IMR-90 (cell line): ENCODE measurements around the gene ATXN1. TPM values are rescaled to one million over a fixed set of nuclear protein-coding genes. Genes with fewer than 3 reads are reported as not detected.

ENCODE experiments used
- ATAC-seq: fragments of 200-7000 bp; cut with Tn5 transposase; 2 replicates; pipeline ENCODE4 v1.9.1; 2020; ENCODE audit warnings: low read depth, mild to moderate bottlenecking, moderate library complexity
- BruUV-seq: library from RNA; stranded (reverse); fragments of 400-500 nt; replicated peaks from 2 replicates; lab custom pipeline; 2021; lab: Mats Ljungman, UMichigan
- CTCF ChIA-PET: fragments of 300-600 bp; formaldehyde crosslinking; extraction: SDS; loops from one replicate; lab custom pipeline; 2021; ENCODE audit warnings: antibody characterized with exemption; lab: Yijun Ruan, JAX
- POLR2A ChIA-PET: fragments of 300-600 bp; sonication (Branson Sonifier 250); formaldehyde crosslinking; loops from one replicate; lab custom pipeline; 2022; ENCODE audit warnings: antibody characterized with exemption; ENCODE audit not compliant: unreplicated experiment; lab: Charles Lee
- DNase-seq: peaks from one replicate; pipeline ENCODE4 v3.0.0; 2013
- H2AFZ ChIP-seq: replicated peaks from 2 replicates; pipeline ENCODE3; 2013; ENCODE audit warnings: low read length, mild to moderate bottlenecking; ENCODE audit not compliant: poor library complexity
- H2AK5ac ChIP-seq: 2 replicates; pipeline ENCODE4 v1.6.1; 2013; ENCODE audit warnings: low read depth, low read length, inconsistent platforms
- H2AK9ac ChIP-seq: replicated peaks from 2 replicates; pipeline ENCODE3; 2013; ENCODE audit warnings: mild to moderate bottlenecking, low read depth, low read length, moderate library complexity; ENCODE audit not compliant: poor library complexity
- H2BK120ac ChIP-seq: 2 replicates; pipeline ENCODE4 v1.6.1; 2013; ENCODE audit warnings: low read depth, low read length, inconsistent platforms
- H2BK15ac ChIP-seq: 3 replicates; pipeline ENCODE4 v1.6.1; 2013; ENCODE audit warnings: low read depth, low read length, inconsistent platforms
- H2BK20ac ChIP-seq: 2 replicates; pipeline ENCODE4 v1.6.1; 2013; ENCODE audit warnings: low read depth, mild to moderate bottlenecking, inconsistent platforms, low read length, moderate library complexity
- H2BK5ac ChIP-seq: 2 replicates; pipeline ENCODE4 v1.6.1; 2013; ENCODE audit warnings: mild to moderate bottlenecking, low read depth, low read length, inconsistent platforms; ENCODE audit not compliant: poor library complexity, severe bottlenecking
- H3K14ac ChIP-seq: replicated peaks from 2 replicates; pipeline ENCODE4 v1.6.1; 2013; ENCODE audit warnings: low read depth, low read length, inconsistent platforms
- H3K18ac ChIP-seq: 2 replicates; pipeline ENCODE4 v1.6.1; 2013; ENCODE audit warnings: low read depth, low read length, control low read depth
- H3K23ac ChIP-seq: 2 replicates; pipeline ENCODE4 v1.6.1; 2013; ENCODE audit warnings: low read depth, low read length, inconsistent platforms
- H3K27ac ChIP-seq: 2 replicates; pipeline ENCODE4 v1.5.1; 2013; ENCODE audit warnings: mild to moderate bottlenecking, control low read depth, low read length; ENCODE audit not compliant: insufficient read depth
- H3K27me3 ChIP-seq: 2 replicates; pipeline ENCODE4 v1.6.1; 2013; ENCODE audit warnings: low read length; ENCODE audit not compliant: control insufficient read depth, insufficient read depth
- H3K36me3 ChIP-seq: 2 replicates; pipeline ENCODE4 v1.6.1; 2013; ENCODE audit warnings: low read length, mixed read lengths; ENCODE audit not compliant: control insufficient read depth, insufficient read depth
- H3K4ac ChIP-seq: 2 replicates; pipeline ENCODE4 v1.6.1; 2013; ENCODE audit warnings: low read depth, low read length, inconsistent platforms
- H3K4me1 ChIP-seq: 2 replicates; pipeline ENCODE4 v1.6.1; 2013; ENCODE audit warnings: low read length, mixed read lengths; ENCODE audit not compliant: control insufficient read depth, insufficient read depth
- H3K4me2 ChIP-seq: 2 replicates; pipeline ENCODE4 v1.6.1; 2013; ENCODE audit warnings: low read depth, mild to moderate bottlenecking, control low read depth, low read length, moderate library complexity
- H3K4me3 ChIP-seq: 2 replicates; pipeline ENCODE4 v1.5.1; 2013; ENCODE audit warnings: low read depth, mild to moderate bottlenecking, control low read depth, low read length, moderate library complexity; ENCODE audit not compliant: insufficient read depth
- H3K56ac ChIP-seq: 2 replicates; pipeline ENCODE4 v1.6.1; 2013; ENCODE audit warnings: low read length, inconsistent platforms; ENCODE audit not compliant: insufficient read depth; ENCODE audit errors: extremely low read depth
- H3K79me1 ChIP-seq, 2 experiments: 2 replicates each; pipeline ENCODE4 v1.6.1; 2013; ENCODE audit warnings: low read length in 2 of 2, inconsistent platforms in 1 of 2, low read depth in 1 of 2
- H3K9ac ChIP-seq: 2 replicates; pipeline ENCODE4 v1.6.1; 2013; ENCODE audit warnings: low read depth, low read length, control low read depth
- H3K9me1 ChIP-seq: 2 replicates; pipeline ENCODE4 v1.6.1; 2013; ENCODE audit warnings: low read length, inconsistent platforms; ENCODE audit not compliant: insufficient read depth
- H3K9me3 ChIP-seq: 2 replicates; pipeline ENCODE4 v1.6.1; 2013; ENCODE audit warnings: low read length; ENCODE audit not compliant: control insufficient read depth, insufficient read depth
- H4K20me1 ChIP-seq: 2 replicates; pipeline ENCODE4 v1.6.1; 2013; ENCODE audit warnings: low read length, inconsistent platforms; ENCODE audit not compliant: insufficient read depth
- H4K5ac ChIP-seq: 2 replicates; pipeline ENCODE4 v1.6.1; 2013; ENCODE audit warnings: mild to moderate bottlenecking, low read depth, low read length, control low read depth
- H4K8ac ChIP-seq, 2 experiments: 2 replicates each; pipeline ENCODE4 v1.6.1; 2013; ENCODE audit warnings: low read depth in 2 of 2, low read length in 2 of 2, control low read depth in 1 of 2, inconsistent platforms in 1 of 2
- H4K91ac ChIP-seq: 2 replicates; pipeline ENCODE4 v1.6.1; 2013; ENCODE audit warnings: low read depth, low read length, inconsistent platforms; ENCODE audit not compliant: insufficient read depth
- BHLHE40 ChIP-seq: fragments of 150-350 bp; IDR thresholded peaks from 2 replicates; pipeline ENCODE4 v1.6.1; 2016; ENCODE audit warnings: mild to moderate bottlenecking, low read depth, low read length
- CEBPB ChIP-seq: IDR thresholded peaks from 2 replicates; pipeline ENCODE4 v1.6.1; 2012; ENCODE audit warnings: low read depth, low read length, improper control_type of control experiment
- CTCF ChIP-seq: conservative IDR thresholded peaks from 2 replicates; pipeline ENCODE4 v1.5.1; 2012; ENCODE audit warnings: mild to moderate bottlenecking, low read depth, low read length, improper control_type of control experiment
- FOS ChIP-seq: fragments of 150-350 bp; IDR thresholded peaks from 2 replicates; pipeline ENCODE4 v1.6.1; 2016; ENCODE audit warnings: low read depth, low read length
- MAZ ChIP-seq: IDR thresholded peaks from 2 replicates; pipeline ENCODE4 v1.6.1; 2012; ENCODE audit warnings: low read depth, mild to moderate bottlenecking, low read length, improper control_type of control experiment, moderate library complexity, borderline replicate concordance
- MXI1 ChIP-seq: IDR thresholded peaks from 2 replicates; pipeline ENCODE4 v1.6.1; 2012; ENCODE audit warnings: low read depth, mild to moderate bottlenecking, low read length, moderate library complexity, borderline replicate concordance
- RAD21 ChIP-seq: IDR thresholded peaks from 2 replicates; pipeline ENCODE4 v1.6.1; 2012; ENCODE audit warnings: low read length, improper control_type of control experiment
- RFX5 ChIP-seq: IDR thresholded peaks from 2 replicates; pipeline ENCODE4 v1.8.0; 2012; ENCODE audit warnings: low read depth, mild to moderate bottlenecking, low read length, moderate library complexity
- USF2 ChIP-seq: fragments of 150-350 bp; IDR thresholded peaks from 2 replicates; pipeline ENCODE4 v1.6.1; 2017; ENCODE audit warnings: mild to moderate bottlenecking, antibody characterized with exemption, low read length, low read depth
- WGBS, 2 experiments: methylation state at CpG; one replicate each; pipeline versions ENCODE4 v1.1.5 to v1.1.7; 2013; ENCODE audit warnings: missing lambda C conversion rate in 2 of 2; ENCODE audit not compliant: insufficient read length in 1 of 2; ENCODE audit errors: extremely low coverage in 2 of 2; 5-methylcytosine and 5-hydroxymethylcytosine counted together
- dilution Hi-C: fragments of 300-500 bp; cut with HindIII; formaldehyde crosslinking; loops from one replicate; pipeline ENCODE4 v1.14.3; 2018; ENCODE audit warnings: low sequenced_read_pairs; ENCODE audit not compliant: unreplicated experiment
- in situ Hi-C: fragments of 300-500 bp; cut with MboI; formaldehyde crosslinking; loops from 3 replicates; pipeline ENCODE4 v1.14.3; 2019; ENCODE audit warnings: low sequenced_read_pairs, inconsistent platforms, mixed read lengths
- intact Hi-C: fragments of 100-400 bp; cut with micrococcal nuclease; formaldehyde crosslinking; loops from 2 replicates; pipeline ENCODE4 v1.10.0; 2022
- polyA plus RNA-seq, 3 experiments: library from polyadenylated mRNA; depleted of rRNA; stranded (reverse); fragments of >200 nt; gene quantifications; 2 replicates each; pipeline ENCODE4 v1.2.3, GENCODE V29; 2012; ENCODE audit warnings: low replicate concordance in 1 of 3
- total RNA-seq: library from RNA; depleted of rRNA; stranded (reverse); fragments of >200 nt; gene quantifications from 2 replicates; pipeline ENCODE4 v1.2.3, GENCODE V29; 2012

The ATXN1 gene
- total and polyA plus RNA-seq, 2 of the 4 experiments (the other 2 are of a cell fraction), result 7.3 to 11.1 TPM

- TF ChIP-seq CTCF, result peak; percentile 41
Measured at GRCh38 chr6:16712931-16713484, 48.3 kb downstream of the ATXN1 start (continued).

- Histone ChIP-seq H3K9ac (peak overlapping the region; percentile 27; the same call in 1 of the 2 replicates), H3K4me1 (peaks cover 17% of the 10 kb centered on the region), H3K56ac (peak overlapping the region; percentile 63), H2AK9ac (no peak overlapping the region), H4K5ac (peak overlapping the region; percentile 71), H2AK5ac (peak overlapping the region; percentile 26), H2BK15ac (peak overlapping the region; percentile 48), H4K91ac (peak overlapping the region; percentile 70), H3K18ac (peak overlapping the region; percentile 68), H3K27me3 (no peaks in the 10 kb centered on the region), H3K4me2 (peak overlapping the region; percentile 76), H3K9me1 (peaks cover 13% of the 10 kb centered on the region), H2AFZ (no peak overlapping the region), H3K4ac (peak overlapping the region; percentile 74), H3K36me3 (peaks cover 3% of the 10 kb centered on the region; the same call in 1 of the 2 replicates), H4K20me1 (peaks cover 6% of the 10 kb centered on the region; the same call in 1 of the 2 replicates), H3K79me1 (peaks cover 32 to 50% of the 10 kb centered on the region in 2 experiments), H3K14ac (peak overlapping the region; percentile 80), H3K9me3 (no peaks in the 10 kb centered on the region), H3K4me3 (no peak overlapping the region; the same call in 1 of the 2 replicates), H2BK5ac (peak overlapping the region; percentile 84), H3K23ac (peak overlapping the region; percentile 15; the same call in 1 of the 2 replicates), H2BK120ac (peak overlapping the region; percentile 60), H2BK20ac (peak overlapping the region; percentile 72), H3K27ac (peak overlapping the region; percentile 84), H4K8ac (peak overlapping the region; percentile 16 to 72)
- intact Hi-C loops (no loop called here), dilution Hi-C loops (no loop called here), in situ Hi-C loops (no loop called here)
- DNase-seq (no peak), ATAC-seq (no peak)
- BruUV-seq, result no TSS peak
- CTCF ChIA-PET, result interaction anchor here (0.6 kb wide), 1 partner anchor 10 kb away, joined by 3 read pairs; no protein-coding TSS in a partner anchor
- WGBS, 2 experiments, result 14% methylated on average over 1 of the region's 12 CpGs; no CpG with 5 or more reads in 1 of the 2 experiments
- POLR2A ChIA-PET, result no interaction called here
- TF ChIP-seq RAD21, result no peak
- no peak for TF ChIP-seq BHLHE40
- no peak for TF ChIP-seq MAZ
- no peak for TF ChIP-seq RFX5
- no peak for TF ChIP-seq CEBPB
- TF ChIP-seq FOS, result no peak
- no peak for TF ChIP-seq CTCF
- TF ChIP-seq MXI1, result no peak
- no peak for TF ChIP-seq USF2
Measured at GRCh38 chr6:16712255-16712930, 48.9 kb downstream of the ATXN1 start.
